Hair follicle dermal papilla cell (primary cell): ENCODE results near the gene ACYP1. TPM values are rescaled to one million over a fixed set of nuclear protein-coding genes. Genes with fewer than 3 reads are reported as not detected.

Experiments used
- small RNA-seq: library from RNA; depleted of rRNA; stranded (forward); fragments of <200 nt; gene quantifications from one replicate; pipeline ENCODE3, GENCODE V24; 2012
- total RNA-seq: library from RNA; depleted of rRNA; stranded (reverse); fragments of >200 nt; gene quantifications from 2 replicates; pipeline ENCODE4 v1.2.3, GENCODE V29; 2012

ACYP1 gene
- 7.8 and 9.9 TPM in 2 replicates for total RNA-seq

GRCh38 chr14:75063491-75064204 is at the start of gene ACYP1:
Gene ACYP1 (minus strand): TSS chr14:75064024. CDS start chr14:75063553, 471 bp downstream.

GRCh38 chr14:75069121-75069810 is 5.4 kb upstream of the ACYP1 start, which contains the start of gene ZC2HC1C:
Gene ZC2HC1C (plus strand): TSS chr14:75069641. CDS start chr14:75070574, 933 bp downstream.

GRCh38 chr14:75050852-75051555 is 12.8 kb downstream of the ACYP1 start, which contains the start of gene MLH3:
Gene MLH3 (minus strand): TSS chr14:75051467. CDS start chr14:75049655, 1,812 bp downstream.

Small RNA genes within 50 kb of the gene (small RNA-seq; reads per million reads assigned to genes)
- not detected for gene RNU6-689P

Other genes with a start within 250 kb of the ACYP1 start
- 0.12 and 0.16 TPM in 2 replicates for gene PROX2, start 187.9 kb downstream of the ACYP1 start, total RNA-seq
- gene DLST, start 182.1 kb downstream of the ACYP1 start, total RNA-seq, result 194 and 213 TPM in 2 replicates
- 0.32 and 1.3 TPM in 2 replicates for gene RPS6KL1, start 140.8 kb downstream of the ACYP1 start, total RNA-seq
- gene PGF, start 108.4 kb downstream of the ACYP1 start, total RNA-seq, result 101 and 129 TPM in 2 replicates
- 42.4 and 44.4 TPM in 2 replicates for gene EIF2B2, start 61.1 kb downstream of the ACYP1 start, total RNA-seq
- 20.8 and 22.0 TPM in 2 replicates for gene MLH3, start 12.6 kb downstream of the ACYP1 start, total RNA-seq
- 0.85 and 1.3 TPM in 2 replicates for gene ZC2HC1C, start 5.6 kb upstream of the ACYP1 start, total RNA-seq
- gene NEK9, start 63.0 kb upstream of the ACYP1 start, total RNA-seq, result 45.3 and 48.5 TPM in 2 replicates
- 335 and 365 TPM in 2 replicates for gene TMED10, start 112.6 kb upstream of the ACYP1 start, total RNA-seq
- 2.6 and 4.1 TPM in 2 replicates for gene FOS, start 214.8 kb upstream of the ACYP1 start, total RNA-seq